Measurements from ENCODE around the gene SVIL.
"Not testable (repeated sequence)": the region's sequence is repeated elsewhere in the genome, so short reads cannot be mapped to it uniquely, and the experiment has no call there.

The SVIL gene

GRCh38 chr10:29508554-29509244 is 126.1 kb downstream of the SVIL start:
- Histone ChIP-seq H3K27ac (no peak overlapping the region), H3K9ac (ENCODE audit: insufficient read length) (no peak overlapping the region), H3K9me3 (ENCODE audit: low read depth, low read length) (no peaks in the 10 kb centered on the region), H3K36me3 (ENCODE audit: insufficient read depth, low read length) (no peaks in the 10 kb centered on the region), H3K4me3 (no peak overlapping the region)
- DNase-seq (ENCODE audit: low read depth, low spot score), result no peak
- no peak for TF ChIP-seq FOXP2 (optimal IDR thresholded peaks at IDR 0.05; ENCODE audit: control extremely low read depth, extremely low read length, insufficient read depth)
- no peak for TF ChIP-seq EZH2 (IDR thresholded peaks at IDR 0.05)
- no peak for TF ChIP-seq POLR2AphosphoS5 (IDR thresholded peaks at IDR 0.05; ENCODE audit: borderline replicate concordance, low read depth, low read length)

GRCh38 chr10:29507750-29508149 is 127.0 kb downstream of the SVIL start:
- not testable (repeated sequence) for H3K27ac ChIP-seq; H3K4me3 ChIP-seq; DNase-seq (ENCODE audit: low read depth, low spot score); H3K36me3 ChIP-seq (ENCODE audit: insufficient read depth, low read length); H3K9me3 ChIP-seq (ENCODE audit: low read depth, low read length); H3K9ac ChIP-seq (ENCODE audit: insufficient read length)

- H3K9me3 ChIP-seq (ENCODE audit: low read depth, low read length); H3K36me3 ChIP-seq (ENCODE audit: insufficient read depth, low read length); H3K9ac ChIP-seq (ENCODE audit: insufficient read length); H3K27ac ChIP-seq; DNase-seq (ENCODE audit: low read depth, low spot score); H3K4me3 ChIP-seq: not testable (repeated sequence)
Observed at GRCh38 chr10:29506324-29506921, 128.3 kb downstream of the SVIL start.

- no peaks in the 10 kb centered on the region for H3K36me3 ChIP-seq (ENCODE audit: insufficient read depth, low read length)
- H3K9me3 ChIP-seq (ENCODE audit: low read depth, low read length), result no peaks in the 10 kb centered on the region
- no peak overlapping the region for H3K9ac ChIP-seq (ENCODE audit: insufficient read length)
- H3K4me3 ChIP-seq, result no peak overlapping the region
- no peak overlapping the region for H3K27ac ChIP-seq
- no peak for DNase-seq (ENCODE audit: low read depth, low spot score)
- TF ChIP-seq EZH2 (IDR thresholded peaks at IDR 0.05) (no peak), POLR2AphosphoS5 (IDR thresholded peaks at IDR 0.05; ENCODE audit: borderline replicate concordance, low read depth, low read length) (no peak), FOXP2 (optimal IDR thresholded peaks at IDR 0.05; ENCODE audit: control extremely low read depth, extremely low read length, insufficient read depth) (no peak)
Observed at GRCh38 chr10:29502351-29502750, 132.4 kb downstream of the SVIL start.

GRCh38 chr10:29501692-29502091 is 133.1 kb downstream of the SVIL start:
- Histone ChIP-seq H3K9ac (ENCODE audit: insufficient read length) (no peak overlapping the region), H3K9me3 (ENCODE audit: low read depth, low read length) (no peaks in the 10 kb centered on the region), H3K4me3 (no peak overlapping the region), H3K27ac (no peak overlapping the region), H3K36me3 (ENCODE audit: insufficient read depth, low read length) (no peaks in the 10 kb centered on the region)
- TF ChIP-seq POLR2AphosphoS5 (IDR thresholded peaks at IDR 0.05; ENCODE audit: borderline replicate concordance, low read depth, low read length), result no peak
- TF ChIP-seq FOXP2 (optimal IDR thresholded peaks at IDR 0.05; ENCODE audit: control extremely low read depth, extremely low read length, insufficient read depth), result no peak
- TF ChIP-seq EZH2 (IDR thresholded peaks at IDR 0.05), result no peak
- no peak for DNase-seq (ENCODE audit: low read depth, low spot score)

- H3K9me3 ChIP-seq (ENCODE audit: low read depth, low read length), result no peaks in the 10 kb centered on the region
Observed at GRCh38 chr10:29499993-29500537, 134.7 kb downstream of the SVIL start.

GRCh38 chr10:29496341-29497162 is 138.2 kb downstream of the SVIL start:
- TF ChIP-seq EZH2 (IDR thresholded peaks at IDR 0.05), result no peak
- TF ChIP-seq FOXP2 (optimal IDR thresholded peaks at IDR 0.05; ENCODE audit: control extremely low read depth, extremely low read length, insufficient read depth), result no peak
- no peak for TF ChIP-seq POLR2AphosphoS5 (IDR thresholded peaks at IDR 0.05; ENCODE audit: borderline replicate concordance, low read depth, low read length)
- no peak overlapping the region for H3K4me3 ChIP-seq
- no peak overlapping the region for H3K9ac ChIP-seq (ENCODE audit: insufficient read length)
- no peaks in the 10 kb centered on the region for H3K9me3 ChIP-seq (ENCODE audit: low read depth, low read length)
- no peak for DNase-seq (ENCODE audit: low read depth, low spot score)
- H3K27ac ChIP-seq, result no peak overlapping the region
- no peaks in the 10 kb centered on the region for H3K36me3 ChIP-seq (ENCODE audit: insufficient read depth, low read length)

More at GRCh38 chr10:29499993-29500537, 134.7 kb downstream of the SVIL start:
- Histone ChIP-seq H3K36me3 (ENCODE audit: insufficient read depth, low read length) (no peaks in the 10 kb centered on the region), H3K9ac (ENCODE audit: insufficient read length) (no peak overlapping the region), H3K4me3 (no peak overlapping the region), H3K27ac (no peak overlapping the region)
- TF ChIP-seq EZH2 (IDR thresholded peaks at IDR 0.05), result no peak
- no peak for TF ChIP-seq FOXP2 (optimal IDR thresholded peaks at IDR 0.05; ENCODE audit: control extremely low read depth, extremely low read length, insufficient read depth)
- no peak for TF ChIP-seq POLR2AphosphoS5 (IDR thresholded peaks at IDR 0.05; ENCODE audit: borderline replicate concordance, low read depth, low read length)
- DNase-seq (ENCODE audit: low read depth, low spot score), result no peak

- no peaks in the 10 kb centered on the region for H3K9me3 ChIP-seq (ENCODE audit: low read depth, low read length)
- DNase-seq (ENCODE audit: low read depth, low spot score), result no peak
- no peak overlapping the region for H3K9ac ChIP-seq (ENCODE audit: insufficient read length)
- no peak for TF ChIP-seq EZH2 (IDR thresholded peaks at IDR 0.05)
- TF ChIP-seq POLR2AphosphoS5 (IDR thresholded peaks at IDR 0.05; ENCODE audit: borderline replicate concordance, low read depth, low read length), result no peak
- no peak for TF ChIP-seq FOXP2 (optimal IDR thresholded peaks at IDR 0.05; ENCODE audit: control extremely low read depth, extremely low read length, insufficient read depth)
- no peak overlapping the region for H3K4me3 ChIP-seq
- H3K27ac ChIP-seq, result no peak overlapping the region
- H3K36me3 ChIP-seq (ENCODE audit: insufficient read depth, low read length), result no peaks in the 10 kb centered on the region
Observed at GRCh38 chr10:29495366-29495765, 139.4 kb downstream of the SVIL start.
